HG02870 (cell line): ENCODE data around the gene CCDC167.

Source experiments
- ATAC-seq: cut with Tn5 transposase; IDR thresholded peaks from one replicate; pipeline ENCODE4 v1.9.1; 2021; ENCODE audit warnings: mild to moderate bottlenecking, moderate library complexity; ENCODE audit not compliant: unreplicated experiment

CCDC167 gene

DNA sequence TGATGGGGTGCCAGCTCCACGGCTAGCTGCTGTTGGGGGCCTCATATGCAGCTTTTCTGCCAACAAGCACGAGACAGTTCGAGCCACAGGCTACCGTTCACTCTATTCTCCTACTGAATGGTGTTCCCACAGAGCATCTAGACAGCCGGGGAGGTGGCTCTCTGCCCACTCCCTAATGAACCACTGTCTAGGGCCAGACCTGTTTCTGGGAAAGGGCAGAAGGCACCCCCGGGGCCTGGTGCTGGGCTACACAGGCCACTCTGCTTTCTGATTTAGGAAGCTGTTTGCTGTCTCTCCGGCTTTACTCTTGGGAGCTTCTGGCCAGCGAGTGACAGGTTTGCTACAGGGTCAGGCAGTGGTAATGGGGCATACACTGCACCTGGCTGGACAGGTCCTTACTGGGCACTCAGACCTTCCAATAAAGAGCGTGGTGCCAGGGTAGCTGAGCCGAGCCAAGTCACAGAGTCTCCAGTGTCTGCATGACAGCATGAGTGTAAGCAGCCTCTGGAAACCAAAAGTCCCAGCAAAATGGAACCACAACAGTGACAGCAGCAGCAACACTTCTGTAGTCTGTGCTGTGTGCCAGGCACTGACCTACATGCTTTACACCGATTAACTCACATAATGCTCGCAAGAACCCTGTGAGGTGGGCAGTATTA lies 8.4 kb downstream of the CCDC167 start:
- ATAC-seq, result no peak

- no peak for ATAC-seq
Measured at GRCh38 chr6:37490536-37491170, 9.0 kb downstream of the CCDC167 start.

DNA sequence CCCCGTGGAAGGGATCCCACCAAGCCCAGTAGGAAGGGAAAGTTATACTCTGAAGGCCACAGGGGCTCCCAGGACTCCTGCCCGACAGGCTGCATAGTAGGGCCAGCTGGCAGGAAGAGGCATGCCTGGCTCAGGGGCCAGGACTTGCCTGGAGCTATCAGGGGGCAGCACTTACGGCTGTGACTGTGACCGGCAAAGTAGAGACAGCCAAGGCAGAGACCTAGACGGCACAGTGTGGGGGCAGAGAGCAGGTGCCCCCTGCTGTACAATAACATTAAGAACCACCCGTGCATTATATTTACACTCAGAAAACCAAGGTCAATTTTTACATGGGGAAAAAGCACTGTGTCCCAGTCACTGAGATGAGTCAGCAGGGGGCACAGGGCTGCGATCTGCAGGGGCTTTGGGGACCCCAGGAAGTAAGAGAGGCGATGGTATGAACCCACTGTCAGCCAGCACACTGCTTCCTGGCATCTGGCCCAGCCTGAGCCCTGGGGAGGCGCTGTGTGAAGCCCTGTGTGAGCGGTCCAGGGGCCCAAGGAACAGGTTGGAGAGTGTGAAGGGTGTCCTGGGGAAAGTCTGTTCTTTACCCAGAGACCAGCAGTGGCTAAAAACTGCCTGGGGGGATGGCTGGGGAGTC lies 9.9 kb downstream of the CCDC167 start:
- ATAC-seq, result no peak

DNA sequence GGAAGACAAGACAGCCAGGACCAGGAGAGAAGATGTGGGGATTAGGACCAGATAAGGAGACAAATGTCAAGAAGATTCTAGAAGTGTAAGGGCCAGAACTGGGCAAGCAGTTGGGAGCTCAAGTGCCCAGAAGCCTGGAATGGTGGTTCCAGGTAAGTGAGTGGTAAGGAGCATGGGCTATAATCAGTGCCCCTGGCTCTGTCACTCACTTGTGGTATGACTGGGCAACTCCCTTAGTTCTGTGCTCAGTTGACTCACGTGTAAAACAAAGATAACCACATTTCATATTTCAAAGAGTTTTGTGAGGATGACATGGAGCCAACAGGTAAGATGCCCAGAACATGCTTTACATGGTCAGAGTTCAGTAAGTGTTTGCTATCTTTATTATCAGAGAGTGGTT lies 11.2 kb downstream of the CCDC167 start:
- no peak for ATAC-seq

DNA sequence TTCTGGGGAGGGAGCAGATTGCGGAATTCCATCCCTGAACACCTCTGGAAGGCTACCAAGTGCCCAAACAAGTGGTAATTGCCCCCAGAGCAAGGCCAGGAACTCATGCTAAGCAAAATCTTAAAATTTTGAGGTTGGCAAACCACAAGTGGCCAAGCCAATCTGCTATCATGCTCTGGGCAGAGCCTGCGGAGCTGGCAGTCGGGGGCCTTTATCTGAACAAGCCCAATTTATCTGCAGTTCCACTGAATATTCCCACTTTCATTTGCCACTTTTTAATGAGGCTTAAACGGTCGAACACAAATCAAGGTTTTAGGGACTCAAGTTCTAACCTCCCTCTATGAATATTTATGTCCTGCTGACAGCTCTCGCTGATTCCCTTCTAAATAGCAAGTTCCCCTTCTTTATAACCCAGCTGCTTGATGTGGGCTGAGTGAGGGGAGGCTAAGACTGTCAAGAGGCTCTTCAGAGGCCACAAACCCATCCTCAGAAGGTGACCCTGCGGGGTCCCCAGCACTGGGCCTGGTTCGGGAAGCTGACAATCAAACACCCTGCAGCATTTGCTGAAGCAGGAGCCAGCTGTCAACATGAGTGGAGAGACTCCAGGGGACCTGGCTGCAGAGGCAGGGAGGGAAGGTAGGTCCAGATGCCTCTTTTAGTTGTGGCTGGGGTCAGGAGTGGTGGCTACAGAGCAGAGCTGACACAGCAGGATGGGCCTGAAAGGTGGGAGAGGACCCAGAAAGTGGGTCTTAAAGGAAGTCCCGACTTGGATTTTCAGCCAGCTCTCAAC lies 11.9 kb downstream of the CCDC167 start:
- no peak for ATAC-seq

- no peak for ATAC-seq
Measured at GRCh38 chr6:37486121-37486839, 13.4 kb downstream of the CCDC167 start.

DNA sequence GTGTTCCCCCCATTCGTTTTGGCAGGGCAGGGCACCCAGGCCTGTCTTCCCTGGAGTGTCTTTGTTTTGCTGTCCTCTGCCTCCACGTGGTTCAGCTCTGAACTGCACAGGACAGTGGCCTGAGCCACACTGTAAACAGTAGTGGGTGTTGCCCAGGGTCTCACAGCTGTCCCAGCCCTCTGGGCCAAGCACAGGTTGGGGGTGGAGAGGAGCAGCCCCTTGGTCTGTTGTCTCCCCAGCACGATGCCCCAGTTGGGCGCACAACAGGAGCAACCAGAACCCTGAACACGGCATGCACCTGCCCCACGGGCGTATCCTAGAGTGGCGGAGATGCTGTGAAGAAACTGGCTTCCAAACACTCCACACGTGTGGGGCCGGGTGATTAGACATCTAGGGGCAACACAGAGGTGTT lies 14.4 kb downstream of the CCDC167 start:
- no peak for ATAC-seq

DNA sequence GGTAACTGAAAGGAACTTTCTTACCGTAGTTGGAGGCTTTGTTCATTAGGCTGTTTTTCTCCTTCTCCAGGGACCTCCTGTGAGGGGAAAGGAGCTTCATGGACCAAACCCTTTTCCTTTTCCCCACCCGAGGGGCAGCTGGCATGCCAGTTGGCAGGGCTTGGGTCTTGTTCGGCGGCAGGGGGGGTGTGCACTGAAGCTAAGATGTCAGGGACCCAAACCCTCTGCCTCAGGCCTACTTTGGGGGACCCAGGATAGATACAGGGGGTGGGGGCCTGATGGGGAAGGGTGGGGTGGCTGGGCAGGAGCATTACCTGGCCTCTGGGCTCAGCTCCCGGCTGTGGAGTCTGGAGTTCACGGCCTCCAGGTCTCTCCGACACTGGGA lies 14.9 kb downstream of the CCDC167 start:
- ATAC-seq, result no peak

DNA sequence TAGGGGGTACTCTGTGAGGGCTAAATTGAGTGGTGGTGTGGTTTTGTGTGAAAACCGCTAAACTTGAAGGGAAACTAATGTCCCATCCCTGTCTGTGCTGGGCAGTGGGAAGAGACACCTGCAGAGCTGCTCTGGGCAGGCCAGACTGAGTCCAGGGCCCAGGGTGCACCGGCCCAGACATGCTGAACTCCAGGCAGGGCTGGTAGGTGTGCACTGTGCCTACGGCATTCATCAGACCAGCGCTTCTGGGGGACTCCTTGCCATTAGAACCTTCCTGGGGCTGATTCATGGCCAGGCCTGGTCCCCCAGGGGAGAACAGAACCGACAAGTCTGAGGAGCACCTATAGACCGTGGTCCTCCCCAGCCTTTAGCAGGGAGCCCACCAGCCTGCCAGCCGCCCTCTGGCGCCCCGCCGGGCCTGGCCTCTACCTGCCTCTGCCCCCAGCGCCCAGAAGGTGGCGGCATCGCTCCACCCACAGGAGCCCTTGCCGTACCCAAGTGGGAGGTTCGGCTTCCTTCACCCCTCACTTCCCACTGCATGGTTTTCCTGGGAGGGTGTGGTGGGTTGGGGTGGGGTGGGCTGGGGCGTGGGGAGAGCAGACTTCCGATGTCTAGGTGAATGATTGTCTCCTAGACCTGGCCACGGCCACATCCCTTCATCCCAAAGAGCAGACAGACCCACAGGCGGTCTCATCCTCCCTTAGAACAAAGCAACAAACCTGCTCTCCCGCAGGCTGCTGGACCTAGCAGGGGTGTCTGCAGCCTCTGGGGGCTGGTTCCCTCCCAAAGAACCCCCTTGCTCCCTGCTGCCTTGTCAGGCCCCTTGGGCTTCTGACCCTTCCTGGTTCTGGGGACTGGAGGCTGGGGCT lies 15.5 kb downstream of the CCDC167 start:
- no peak for ATAC-seq

GRCh38 chr6:37483252-37483901 lies 16.3 kb downstream of the CCDC167 start:
- no peak for ATAC-seq

DNA sequence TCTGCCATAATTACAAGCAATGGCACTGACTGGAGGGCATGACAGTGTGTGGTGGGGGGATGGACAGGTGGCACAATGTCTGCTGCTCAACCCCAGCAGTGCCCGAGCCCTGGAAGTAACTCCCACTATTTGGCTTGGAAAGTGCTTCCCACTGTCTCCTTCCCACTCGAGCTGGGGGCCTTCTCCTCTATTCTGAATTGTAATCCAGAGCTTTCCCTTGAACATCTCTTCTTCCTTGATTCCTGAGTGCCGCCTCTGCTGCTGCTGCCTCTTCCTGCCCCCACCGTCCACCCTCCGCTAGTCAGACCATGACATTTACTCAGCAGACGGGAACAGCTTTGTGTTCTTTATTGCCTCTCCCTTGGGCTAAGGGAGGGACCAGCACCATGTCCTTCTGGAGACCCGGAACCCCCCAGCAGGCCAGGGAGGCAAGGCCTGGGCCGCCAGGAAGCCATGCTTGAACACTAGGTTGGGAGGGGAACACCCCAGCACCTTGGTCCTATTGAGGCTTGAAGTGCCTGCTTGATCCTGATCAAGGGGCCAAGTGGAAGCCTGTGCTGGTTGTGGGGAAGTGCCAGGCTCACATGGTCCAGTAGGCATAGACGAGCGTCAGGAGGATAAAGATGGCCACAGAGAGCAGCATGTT lies 17.0 kb downstream of the CCDC167 start:
- no peak for ATAC-seq

DNA sequence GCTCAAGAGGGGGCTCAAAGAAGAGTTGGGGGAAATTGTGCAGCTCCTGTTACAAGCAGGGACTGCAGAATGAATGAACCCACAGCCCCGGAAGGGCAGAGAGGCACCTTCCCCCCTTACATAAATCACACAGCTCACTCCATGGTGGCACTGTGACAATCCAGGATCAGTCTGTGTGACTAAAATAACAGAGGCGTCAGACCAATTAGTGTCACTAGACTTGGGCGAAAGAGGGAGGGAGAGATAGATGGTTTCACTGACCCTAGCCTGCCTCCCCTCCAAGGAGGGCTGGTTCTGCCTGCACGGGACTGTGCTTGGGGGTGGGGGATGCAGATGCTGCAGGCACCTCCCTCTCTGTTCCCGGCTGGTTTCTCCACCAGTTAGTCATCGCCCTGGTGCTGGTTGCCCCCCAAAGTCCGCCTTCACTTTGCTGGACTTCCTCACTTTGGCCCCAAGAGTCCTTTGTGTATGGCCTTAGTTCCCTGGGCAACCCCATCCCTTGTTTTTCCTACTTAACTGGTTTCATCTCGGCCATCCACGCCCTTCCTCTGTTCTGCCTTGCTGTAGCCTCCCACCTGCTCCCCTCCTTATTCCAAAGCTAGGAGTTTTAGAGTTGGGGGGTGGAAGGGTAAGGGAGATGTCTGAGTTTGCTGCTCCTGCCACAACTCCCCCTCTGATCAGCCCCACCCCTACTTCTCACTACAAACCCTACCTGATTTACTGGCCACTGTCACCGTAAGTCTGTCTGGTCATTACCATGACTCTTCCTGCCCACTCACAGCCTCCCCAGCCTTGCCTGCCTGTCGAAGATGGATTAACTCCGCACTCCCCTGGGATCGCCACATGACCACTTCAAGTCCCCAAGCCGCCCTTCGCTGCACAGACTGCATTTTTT lies 17.7 kb downstream of the CCDC167 start:
- no peak for ATAC-seq

DNA sequence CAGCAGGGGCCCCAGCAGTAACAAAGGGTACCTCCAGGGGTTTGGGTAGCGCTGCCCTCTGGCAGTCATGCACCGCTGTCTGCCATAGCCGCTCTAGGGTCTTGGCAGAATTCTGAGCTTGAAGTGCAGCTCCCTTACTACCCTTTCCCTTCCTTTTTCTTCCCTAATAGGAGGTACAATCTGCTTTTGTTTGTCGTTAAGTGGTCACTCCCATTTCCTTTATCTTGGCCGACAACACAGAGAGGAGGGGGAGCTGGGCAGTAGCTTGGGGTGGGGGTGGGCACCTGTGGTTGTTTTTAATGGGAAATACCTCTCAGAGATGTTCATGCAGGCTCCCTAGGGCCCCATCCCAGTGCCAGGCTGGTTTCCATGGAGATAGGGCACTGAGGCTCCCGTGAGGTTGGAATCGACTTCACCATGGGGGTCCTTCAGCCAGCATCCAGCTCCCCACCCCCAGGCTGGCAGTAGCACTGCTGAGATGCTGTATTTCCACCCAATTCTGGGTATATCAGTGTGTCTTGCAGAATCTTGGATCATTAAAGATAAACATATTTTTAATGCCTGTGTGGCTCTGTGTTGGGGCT lies 18.6 kb downstream of the CCDC167 start:
- ATAC-seq, result no peak

GRCh38 chr6:37480118-37480736 lies 19.5 kb downstream of the CCDC167 start:
- ATAC-seq, result no peak

DNA sequence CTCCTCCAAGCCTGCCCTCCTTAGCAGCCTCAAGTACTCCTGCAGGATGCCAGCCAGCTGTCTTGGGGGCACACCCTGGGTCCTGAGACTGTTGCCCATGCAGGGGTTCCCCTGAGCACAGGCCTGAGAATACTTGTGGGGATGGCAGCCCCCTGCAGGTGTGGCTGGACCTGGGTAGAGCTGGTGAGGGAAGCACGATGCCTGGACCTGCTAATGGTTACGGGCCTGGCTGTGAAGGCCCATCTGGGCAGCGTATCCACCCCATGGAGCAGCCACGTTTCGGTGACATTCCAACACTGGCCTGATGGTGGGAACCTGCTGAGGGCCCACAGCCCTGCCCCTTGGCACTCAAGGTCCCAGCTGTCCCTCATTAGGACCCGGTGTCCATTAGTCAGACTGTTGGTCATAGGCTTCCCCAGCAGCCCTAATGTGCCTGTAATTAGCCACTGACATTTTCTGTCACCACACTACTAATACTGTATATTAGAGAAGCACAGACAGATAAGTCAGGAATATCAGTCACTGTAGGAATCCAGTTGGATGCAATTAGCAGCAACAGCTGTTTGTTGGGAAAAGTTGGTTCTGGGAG lies 20.3 kb downstream of the CCDC167 start:
- ATAC-seq, result no peak

GRCh38 chr6:37478827-37479226 lies 20.9 kb downstream of the CCDC167 start:
- no peak for ATAC-seq
